NCI-H2107 treated with DMSO at 0.1 percent for 48 hours (cell line): Measurements from ENCODE around the gene NAGS.
"Not testable (repeated sequence)": the region's sequence is repeated elsewhere in the genome, so short reads cannot be mapped to it uniquely, and the experiment has no call there.

ENCODE experiments used
- DNase-seq: peaks from one replicate; lab custom pipeline; 2025; ENCODE audit not compliant: unreplicated experiment; lab: John Stamatoyannopoulos, UW

The NAGS gene

GRCh38 chr17:43983515-43984411 lies 20.7 kb upstream of the NAGS start:
- no peak for DNase-seq

- DNase-seq, result no peak
Observed at GRCh38 chr17:43984521-43984920, 19.9 kb upstream of the NAGS start.

GRCh38 chr17:43986225-43986981 lies 18.0 kb upstream of the NAGS start:
- DNase-seq, result no peak

DNA sequence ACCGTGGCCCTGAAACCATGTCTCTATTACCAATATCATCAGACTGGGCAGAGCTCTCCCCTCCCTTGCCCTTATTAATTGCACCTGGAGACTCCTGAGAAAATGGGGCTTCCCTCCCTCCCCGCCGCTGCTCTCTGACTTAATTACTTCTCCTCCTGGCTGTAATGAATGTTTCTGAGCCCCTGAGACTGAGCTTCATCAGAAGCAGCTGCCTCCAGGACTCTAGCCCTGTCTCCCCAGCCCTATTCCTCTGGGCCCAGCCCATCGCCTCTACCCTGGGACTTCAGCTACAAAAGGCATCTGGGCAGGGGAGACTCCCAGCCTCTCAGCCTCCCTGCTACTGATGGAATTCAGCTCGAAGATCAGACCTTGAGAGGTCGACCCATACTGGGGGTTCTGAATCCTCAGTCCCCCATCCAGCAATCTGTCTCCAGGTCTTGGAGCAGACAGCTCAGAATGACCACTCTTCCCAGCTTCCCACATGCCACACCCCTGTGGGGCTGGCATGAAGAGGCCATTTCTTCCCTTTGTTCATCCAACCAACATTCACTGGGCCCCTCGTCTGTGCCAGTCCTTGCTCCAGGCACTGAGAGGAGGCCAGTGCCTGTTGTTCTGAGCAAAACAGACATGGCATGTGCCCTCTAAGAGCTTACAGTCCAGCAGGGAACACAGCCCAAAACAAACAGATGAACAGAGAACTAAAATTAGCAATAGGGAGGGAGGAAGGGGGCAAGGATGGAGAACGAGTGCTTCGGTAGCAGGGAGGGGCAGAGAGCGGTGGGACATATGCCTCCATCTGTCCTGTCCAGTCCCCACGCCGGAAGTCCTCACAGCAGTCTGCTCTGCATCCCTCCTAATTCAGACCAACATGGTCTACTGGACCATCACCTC lies 17.0 kb upstream of the NAGS start:
- no peak for DNase-seq

- DNase-seq, result no peak
Observed at GRCh38 chr17:43988301-43988700, 16.1 kb upstream of the NAGS start.

GRCh38 chr17:43992641-43993040 lies 11.8 kb upstream of the NAGS start:
- no peak for DNase-seq

DNA sequence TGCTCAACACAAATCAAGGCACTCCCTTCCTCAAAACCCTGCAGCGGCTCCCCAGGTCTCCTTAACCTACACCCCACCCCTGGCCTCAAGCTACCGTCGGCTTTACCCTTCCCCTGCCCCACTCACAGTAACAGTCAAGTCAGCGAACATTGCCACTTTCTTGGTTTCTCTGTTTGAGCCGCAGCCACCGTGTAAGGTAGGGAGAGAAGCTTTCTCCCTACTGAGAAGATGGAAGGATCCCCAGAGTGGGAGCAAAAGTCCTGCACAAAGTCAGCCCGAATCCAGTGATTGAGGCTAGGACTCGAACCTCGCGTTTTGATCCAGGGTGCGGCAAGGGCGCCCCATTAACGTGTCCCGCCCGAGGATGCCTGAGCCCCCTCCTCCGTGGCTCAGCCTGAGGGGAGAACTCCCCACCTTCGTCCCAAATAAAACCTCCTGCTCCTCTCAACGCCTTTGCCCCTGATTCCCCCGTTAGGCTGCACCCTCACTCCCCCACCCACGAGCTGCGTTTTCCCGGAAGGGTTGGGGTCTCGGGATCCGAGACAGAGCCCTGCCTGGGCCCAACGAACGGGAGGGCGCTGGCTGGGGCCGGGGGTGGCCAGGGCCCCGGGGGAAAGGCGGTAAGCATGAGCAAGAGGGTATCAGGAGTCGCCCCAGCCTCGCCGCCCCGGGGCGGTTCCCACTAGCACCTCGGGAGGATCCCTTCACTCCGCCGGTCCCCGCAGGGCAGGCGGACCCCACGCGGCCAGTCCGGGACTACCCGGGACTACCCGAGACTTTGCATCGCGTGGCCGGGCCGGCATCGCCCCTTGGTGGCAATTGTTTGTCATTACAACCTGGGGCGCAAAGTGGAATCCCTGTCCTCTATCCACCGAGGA lies 9.9 kb upstream of the NAGS start:
- DNase-seq, result no peak

GRCh38 chr17:43995150-43995471 lies 9.3 kb upstream of the NAGS start:
- no peak for DNase-seq

DNA sequence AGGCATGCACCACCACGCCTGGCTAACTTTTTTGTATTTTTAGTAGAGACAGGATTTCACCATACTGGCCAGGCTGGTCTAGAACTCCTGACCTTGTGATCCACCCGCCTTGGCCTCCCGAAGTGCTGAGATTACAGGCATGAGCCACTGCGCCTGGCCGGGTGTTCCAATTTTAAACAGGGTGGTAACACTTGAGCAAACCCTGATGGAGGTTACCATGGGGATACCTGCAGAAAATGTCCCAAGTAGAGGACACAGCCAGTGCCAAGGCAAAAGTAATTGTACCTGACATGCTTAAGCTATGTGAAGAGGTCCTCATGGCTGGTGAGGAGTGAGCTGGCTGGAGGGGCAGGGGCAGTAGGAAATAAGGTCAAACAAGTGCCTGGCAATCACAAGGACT lies 7.2 kb upstream of the NAGS start:
- DNase-seq, result not testable (repeated sequence)

DNA sequence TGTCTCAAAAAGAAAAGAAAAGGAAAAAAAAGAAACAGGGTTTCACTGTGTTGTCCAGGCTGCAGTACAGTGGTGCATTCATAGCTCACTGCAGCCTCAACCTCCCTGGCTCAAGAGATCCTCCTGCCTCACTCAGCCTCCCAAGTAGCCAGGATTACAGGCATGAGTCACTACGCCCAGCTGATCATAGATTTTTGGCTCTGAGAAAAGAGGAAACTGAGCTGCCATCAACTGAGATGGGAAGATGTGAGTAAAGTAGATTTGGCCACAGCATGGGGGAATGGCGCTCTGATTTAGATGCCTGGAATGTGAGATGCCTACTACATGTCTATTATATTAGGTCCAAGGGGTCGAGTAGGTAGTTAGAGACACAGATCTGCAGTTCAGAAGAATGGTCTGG lies 5.9 kb upstream of the NAGS start:
- no peak for DNase-seq

GRCh38 chr17:43999024-43999423 lies 5.4 kb upstream of the NAGS start:
- DNase-seq, result no peak

DNA sequence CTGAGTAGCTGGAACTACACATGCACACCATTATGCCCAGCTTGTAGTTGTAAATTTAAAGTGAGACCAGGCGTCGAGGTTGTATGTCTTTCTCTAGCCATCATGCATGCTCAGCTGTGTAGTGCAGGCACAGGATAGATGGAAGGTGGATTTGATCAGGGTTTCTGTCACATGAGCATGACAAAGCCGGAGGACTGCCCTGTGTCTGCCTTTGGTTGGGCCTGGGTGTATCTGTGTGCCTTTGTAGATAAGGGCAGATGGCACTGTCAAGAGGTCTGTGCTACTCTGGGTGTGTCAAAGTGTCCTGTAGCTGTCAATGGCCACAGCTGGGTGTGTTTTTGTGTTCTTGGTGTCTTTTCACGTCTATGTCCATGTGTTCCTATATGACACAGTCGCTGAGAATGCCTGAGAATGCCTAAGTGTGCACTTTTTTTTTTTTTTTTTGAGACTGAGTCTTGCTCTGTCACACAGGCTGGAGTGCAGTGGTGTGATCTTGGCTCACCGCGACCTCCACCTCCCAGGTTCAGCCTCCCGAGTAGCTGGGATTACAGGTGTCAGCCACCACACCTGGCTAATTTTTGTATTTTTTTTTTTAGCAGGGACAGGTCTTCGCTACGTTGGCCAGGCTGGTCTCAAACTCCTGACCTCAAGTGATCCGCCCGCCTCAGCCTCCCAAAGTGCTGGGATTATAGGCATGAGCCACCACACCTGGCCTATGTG lies 4.1 kb upstream of the NAGS start:
- DNase-seq, result no peak

DNA sequence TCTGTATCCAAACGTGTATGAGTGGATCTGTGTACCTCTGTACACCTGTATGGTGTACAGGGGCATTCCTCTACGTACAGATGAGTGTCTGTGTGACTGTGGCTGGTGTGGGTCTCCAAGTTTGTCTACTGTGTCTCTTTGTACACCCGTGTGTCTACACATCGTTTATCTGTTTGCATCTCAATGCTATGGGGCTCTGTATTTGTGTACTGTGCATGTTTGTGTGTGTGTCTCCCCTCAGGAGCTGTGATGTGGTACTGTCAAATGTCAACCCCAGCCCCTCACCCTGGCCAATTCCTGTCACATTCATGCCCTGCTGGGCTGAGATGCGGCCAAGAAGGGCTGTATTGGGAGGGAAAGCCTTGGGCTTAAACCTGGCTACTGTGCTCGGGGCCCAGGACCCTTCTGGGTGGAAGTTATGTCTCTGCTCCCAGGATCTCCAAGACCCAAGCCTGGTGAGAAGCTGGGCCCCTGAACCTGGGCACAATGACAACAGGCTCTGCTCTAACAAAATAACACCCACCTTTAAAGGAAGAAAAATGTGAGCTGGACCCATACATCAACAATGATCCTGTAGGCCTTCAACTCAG lies 3.5 kb upstream of the NAGS start:
- DNase-seq, result no peak

DNA sequence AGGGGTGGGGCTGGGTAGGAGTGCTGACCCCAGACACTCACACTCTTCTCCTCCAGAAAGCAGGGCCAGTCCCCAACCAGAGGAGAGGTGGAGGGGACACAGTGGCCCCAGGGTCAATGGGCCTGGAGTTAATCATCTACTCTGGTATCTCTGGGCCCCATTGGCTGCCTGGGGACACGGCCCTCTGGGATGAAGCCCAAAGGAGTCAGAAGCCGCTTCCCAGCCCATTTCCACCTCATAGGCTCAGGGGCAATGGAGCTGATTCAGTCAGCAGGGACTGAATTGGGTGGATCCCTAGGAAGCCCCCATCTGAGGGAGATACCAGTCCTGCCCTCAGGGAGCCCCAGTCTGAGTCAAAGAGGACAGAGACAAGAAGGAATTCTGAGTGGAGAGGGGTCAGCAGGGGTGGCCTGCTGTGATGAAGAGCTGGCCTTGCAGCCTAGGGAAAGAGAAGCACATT lies 2.9 kb upstream of the NAGS start:
- DNase-seq, result no peak

GRCh38 chr17:44002141-44002848 lies 2.1 kb upstream of the NAGS start:
- no peak for DNase-seq

GRCh38 chr17:44004761-44005526 lies 522 bp downstream of the NAGS start:
- DNase-seq, result no peak

- no peak for DNase-seq
Observed at GRCh38 chr17:44005527-44006271, 1.3 kb downstream of the NAGS start.
